Suprapubic skin (tissue), 4 donors: ENCODE results near the gene PTPMT1.

Source experiments
- EP300 ChIP-seq: sonication (generic); formaldehyde crosslinking; IDR thresholded peaks from one replicate; pipeline ENCODE4 v1.6.1; 2017; ENCODE audit warnings: antibody characterized with exemption
- POLR2A ChIP-seq, 2 donors: fragments of 450-650 bp; IDR thresholded peaks; one replicate each; pipeline ENCODE4 v1.6.1; 2017; ENCODE audit warnings: antibody characterized with exemption in 2 of 2, mild to moderate bottlenecking in 2 of 2, moderate library complexity in 2 of 2
- POLR2AphosphoS5 ChIP-seq, 3 donors: sonication (generic); formaldehyde crosslinking; IDR thresholded peaks; one replicate each; pipeline ENCODE4 v1.6.1; 2017; ENCODE audit warnings: antibody characterized with exemption in 3 of 3
- TF ChIP-seq, protein P1 (sequence below), 2 donors: fragments of 200-600 bp in 1 of 2; fragments of 450-650 bp in 1 of 2; sonication (generic) in 1 of 2; IDR thresholded peaks; one replicate each; pipeline ENCODE4 v1.5.1; 2016 to 2019; ENCODE audit warnings: antibody characterized with exemption in 2 of 2, mild to moderate bottlenecking in 1 of 2, moderate library complexity in 1 of 2

DNA sequence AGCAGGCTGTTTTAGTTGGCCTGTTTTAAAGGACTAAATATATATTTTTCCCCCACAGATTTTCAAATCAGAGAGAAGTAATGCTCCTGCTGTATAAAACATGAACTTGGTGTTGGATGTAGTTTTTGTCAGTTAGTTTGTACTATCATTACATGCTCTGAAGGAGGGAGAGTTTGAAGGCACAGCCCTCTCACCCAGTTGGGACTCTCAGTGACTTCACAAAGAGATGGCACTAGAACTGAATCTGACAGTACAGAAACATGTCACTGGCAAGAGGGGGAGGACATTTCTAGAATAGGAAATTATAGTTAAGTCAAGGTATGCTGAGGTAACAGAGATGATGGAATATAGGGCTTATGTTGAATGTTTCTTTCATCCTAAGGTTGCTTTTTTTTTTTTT is 49.9 kb downstream of the PTPMT1 start:
- TF ChIP-seq, protein P1, sequence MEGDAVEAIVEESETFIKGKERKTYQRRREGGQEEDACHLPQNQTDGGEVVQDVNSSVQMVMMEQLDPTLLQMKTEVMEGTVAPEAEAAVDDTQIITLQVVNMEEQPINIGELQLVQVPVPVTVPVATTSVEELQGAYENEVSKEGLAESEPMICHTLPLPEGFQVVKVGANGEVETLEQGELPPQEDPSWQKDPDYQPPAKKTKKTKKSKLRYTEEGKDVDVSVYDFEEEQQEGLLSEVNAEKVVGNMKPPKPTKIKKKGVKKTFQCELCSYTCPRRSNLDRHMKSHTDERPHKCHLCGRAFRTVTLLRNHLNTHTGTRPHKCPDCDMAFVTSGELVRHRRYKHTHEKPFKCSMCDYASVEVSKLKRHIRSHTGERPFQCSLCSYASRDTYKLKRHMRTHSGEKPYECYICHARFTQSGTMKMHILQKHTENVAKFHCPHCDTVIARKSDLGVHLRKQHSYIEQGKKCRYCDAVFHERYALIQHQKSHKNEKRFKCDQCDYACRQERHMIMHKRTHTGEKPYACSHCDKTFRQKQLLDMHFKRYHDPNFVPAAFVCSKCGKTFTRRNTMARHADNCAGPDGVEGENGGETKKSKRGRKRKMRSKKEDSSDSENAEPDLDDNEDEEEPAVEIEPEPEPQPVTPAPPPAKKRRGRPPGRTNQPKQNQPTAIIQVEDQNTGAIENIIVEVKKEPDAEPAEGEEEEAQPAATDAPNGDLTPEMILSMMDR (IDR thresholded peaks at IDR 0.05) = no peak
- TF ChIP-seq POLR2A (IDR thresholded peaks at IDR 0.05) = no peak
- no peak for TF ChIP-seq POLR2AphosphoS5 (IDR thresholded peaks at IDR 0.05)
- no peak for TF ChIP-seq EP300
